NT2/D1 (cell line): Measurements from ENCODE around the gene RETREG1.
A peak's percentile ranks its signal among the peaks of the same experiment; 100 is the strongest.

ENCODE experiments used
- DNase-seq: peaks from one replicate; pipeline ENCODE4 v3.0.0-alpha.2; 2011; ENCODE audit warnings: low read depth, low spot score
- H3K27me3 ChIP-seq: 2 replicates; pipeline ENCODE4 v1.6.0; 2011; ENCODE audit warnings: mild to moderate bottlenecking; ENCODE audit not compliant: insufficient read length, insufficient read depth
- H3K36me3 ChIP-seq: 2 replicates; pipeline ENCODE4 v1.6.1; 2011; ENCODE audit warnings: mild to moderate bottlenecking, low read length, mixed read lengths; ENCODE audit not compliant: insufficient read depth, insufficient read length
- H3K4me1 ChIP-seq: 2 replicates; pipeline ENCODE4 v1.5.1; 2011; ENCODE audit not compliant: insufficient read depth, insufficient read length
- H3K4me3 ChIP-seq: 2 replicates; pipeline ENCODE4 v1.5.1; 2011; ENCODE audit warnings: low read depth; ENCODE audit not compliant: insufficient read length
- H3K9ac ChIP-seq: 2 replicates; pipeline ENCODE4 v1.6.0; 2011; ENCODE audit warnings: low read depth; ENCODE audit not compliant: insufficient read length
- H3K9me3 ChIP-seq: 2 replicates; pipeline ENCODE4 v1.5.1; 2011; ENCODE audit warnings: mild to moderate bottlenecking, low read length; ENCODE audit not compliant: insufficient read depth
- SUZ12 ChIP-seq: IDR thresholded peaks from 2 replicates; pipeline ENCODE4 v1.6.1; 2011; ENCODE audit not compliant: insufficient read length, insufficient read depth; ENCODE audit errors: extremely low read depth
- YY1 ChIP-seq: IDR thresholded peaks from 2 replicates; pipeline ENCODE4 v1.6.1; 2011; ENCODE audit not compliant: insufficient read length, insufficient read depth
- ZNF274 ChIP-seq: IDR thresholded peaks from 2 replicates; pipeline ENCODE4 v1.6.1; 2011; ENCODE audit warnings: mild to moderate bottlenecking, low read depth, low read length

Gene RETREG1

DNA sequence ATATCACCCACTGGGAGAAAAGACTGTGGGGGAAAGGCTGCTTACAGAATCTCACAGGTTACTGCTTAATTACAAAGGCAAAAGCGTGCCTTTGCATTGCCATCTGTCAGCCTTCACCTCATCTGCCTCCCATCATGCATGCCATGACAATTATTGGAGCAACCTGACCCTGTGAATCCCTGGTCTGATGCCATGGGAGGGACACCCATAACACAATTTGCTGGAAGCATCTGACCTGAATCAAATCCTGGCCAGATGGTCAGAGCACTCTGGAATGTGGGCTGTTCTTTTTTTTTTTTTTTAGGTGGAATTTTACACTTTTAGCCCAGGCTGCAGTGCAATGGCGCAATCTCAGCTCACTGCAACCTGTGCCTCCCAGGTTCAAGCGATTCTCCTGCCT, 11.6 kb upstream of the RETREG1 start:
- no peak for DNase-seq
- Histone ChIP-seq H3K4me1 (peaks cover 6% of the 10 kb centered on the region), H3K4me3 (no peak overlapping the region), H3K36me3 (no peaks in the 10 kb centered on the region), H3K9me3 (no peaks in the 10 kb centered on the region), H3K27me3 (no peaks in the 10 kb centered on the region), H3K9ac (no peak overlapping the region)
- TF ChIP-seq YY1 = no peak
- TF ChIP-seq ZNF274 = no peak

DNA sequence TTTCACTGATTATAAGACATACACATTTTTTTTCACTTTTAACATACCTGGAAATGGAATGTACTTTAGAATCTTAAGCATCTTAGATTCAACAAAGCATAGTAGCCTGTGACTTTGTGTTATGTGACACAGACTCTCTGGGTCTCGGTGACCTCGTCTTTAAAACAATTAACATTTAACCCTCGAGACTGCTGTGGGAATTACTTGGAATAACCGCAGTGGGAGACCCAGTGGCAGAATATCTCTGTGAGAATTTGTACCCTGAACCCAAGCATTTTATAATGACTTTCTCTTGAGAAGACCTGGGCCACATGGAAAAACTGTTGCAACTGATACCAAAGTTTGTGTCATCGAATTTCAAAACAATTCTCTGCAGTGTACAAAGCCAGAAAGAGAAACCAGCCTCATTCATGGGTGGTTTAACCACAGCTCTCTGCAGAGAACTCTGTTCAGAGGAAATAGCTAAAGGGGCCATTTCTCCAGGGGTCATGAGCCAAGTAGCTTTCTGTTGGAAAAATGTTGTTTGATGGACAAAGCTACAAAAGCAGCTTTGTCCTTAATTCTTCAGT, 10.0 kb upstream of the RETREG1 start:
- TF ChIP-seq ZNF274 = no peak
- TF ChIP-seq SUZ12 = no peak
- H3K9me3 ChIP-seq = no peaks in the 10 kb centered on the region
- H3K9ac ChIP-seq = no peak overlapping the region
- H3K4me1 ChIP-seq = peaks cover 6% of the 10 kb centered on the region
- no peak for DNase-seq
- no peaks in the 10 kb centered on the region for H3K36me3 ChIP-seq
- no peaks in the 10 kb centered on the region for H3K27me3 ChIP-seq
- H3K4me3 ChIP-seq = no peak overlapping the region

DNA sequence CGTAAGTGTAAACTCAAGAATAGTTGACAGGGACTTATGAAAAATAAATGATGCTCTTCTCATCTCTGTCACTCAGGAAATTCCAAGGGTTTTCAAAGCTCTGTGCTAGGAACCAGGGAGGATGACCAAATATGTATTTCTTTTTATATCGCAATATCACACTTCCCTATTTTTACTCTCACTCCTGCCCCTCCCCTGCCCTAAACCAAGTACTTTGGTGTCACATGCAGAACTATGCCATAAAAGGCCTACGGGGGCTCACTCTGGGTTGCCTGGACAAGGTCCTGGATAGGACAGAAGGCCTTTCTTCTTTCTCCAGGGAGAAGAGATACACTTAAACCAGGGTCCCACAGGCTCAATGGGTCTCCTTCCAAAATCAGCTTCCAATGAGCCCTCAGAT, 8.3 kb upstream of the RETREG1 start:
- no peaks in the 10 kb centered on the region for H3K27me3 ChIP-seq
- H3K4me1 ChIP-seq = peaks cover 6% of the 10 kb centered on the region
- no peak overlapping the region for H3K4me3 ChIP-seq
- no peaks in the 10 kb centered on the region for H3K36me3 ChIP-seq
- TF ChIP-seq ZNF274 (no peak), SUZ12 (no peak), YY1 (no peak)
- no peak overlapping the region for H3K9ac ChIP-seq
- no peak for DNase-seq
- H3K9me3 ChIP-seq = no peaks in the 10 kb centered on the region

DNA sequence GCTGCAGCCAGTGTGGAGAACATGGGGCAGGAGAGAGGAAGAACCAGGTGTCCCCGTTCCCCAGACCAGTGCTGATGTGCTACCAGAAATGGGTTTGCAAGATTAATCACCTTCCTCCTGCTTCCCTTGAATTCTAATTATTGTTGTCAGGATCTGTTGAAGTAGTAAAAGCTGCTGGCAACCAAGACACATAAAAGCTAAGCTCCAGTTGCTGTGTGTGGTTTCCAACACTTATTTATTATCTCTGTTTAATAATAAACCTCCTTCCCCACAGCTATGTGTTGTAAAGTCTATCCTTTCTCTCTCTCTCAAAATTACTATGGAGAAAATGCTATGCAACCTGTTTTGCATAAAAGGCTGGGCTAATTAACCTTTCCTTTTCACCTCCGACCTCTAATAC, 2.3 kb upstream of the RETREG1 start:
- H3K27me3 ChIP-seq = peaks cover 46% of the 10 kb centered on the region
- H3K4me1 ChIP-seq = peaks cover 2% of the 10 kb centered on the region
- no peak overlapping the region for H3K4me3 ChIP-seq
- no peaks in the 10 kb centered on the region for H3K9me3 ChIP-seq
- no peaks in the 10 kb centered on the region for H3K36me3 ChIP-seq
- no peak for DNase-seq
- no peak overlapping the region for H3K9ac ChIP-seq
- TF ChIP-seq ZNF274 (no peak), YY1 (no peak)

DNA sequence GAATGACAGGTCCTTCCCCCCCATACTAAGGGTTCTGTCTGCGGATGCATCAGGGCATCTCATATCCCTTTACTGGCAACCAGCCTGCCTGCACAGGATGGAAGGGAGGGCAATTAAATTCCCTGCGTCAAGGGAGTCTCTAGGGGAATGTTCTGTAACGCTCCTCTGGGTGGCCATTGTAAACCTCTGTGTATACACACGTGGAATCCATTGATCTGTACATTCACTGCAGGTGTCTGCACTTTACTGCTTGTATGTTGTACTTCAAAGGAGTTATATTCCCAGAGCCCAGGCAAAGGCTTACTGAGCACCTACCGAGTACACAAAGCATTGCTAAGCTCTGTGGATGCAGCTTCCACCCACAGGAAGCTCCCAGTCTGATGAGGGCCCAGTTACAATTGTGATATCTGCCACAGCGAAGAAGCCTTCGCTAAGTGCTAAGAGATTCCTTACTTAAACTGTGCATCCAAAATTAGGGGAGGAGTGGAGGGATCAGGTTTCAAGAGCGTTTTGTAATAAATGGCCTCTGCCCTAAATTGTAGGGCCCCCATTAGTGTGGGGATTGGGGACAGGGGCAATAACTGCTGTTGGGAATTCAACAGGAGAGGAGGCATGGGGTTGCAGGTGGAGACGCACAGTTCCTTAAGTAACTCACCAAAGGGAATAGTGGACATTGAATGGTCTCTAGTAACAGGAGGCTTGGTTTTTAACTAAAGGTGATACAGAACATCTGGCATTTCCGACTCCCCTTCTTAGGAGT, 1.5 kb upstream of the RETREG1 start:
- Histone ChIP-seq H3K4me1 (peaks cover 2% of the 10 kb centered on the region), H3K9me3 (no peaks in the 10 kb centered on the region), H3K36me3 (no peaks in the 10 kb centered on the region), H3K4me3 (no peak overlapping the region), H3K9ac (no peak overlapping the region), H3K27me3 (peaks cover 49% of the 10 kb centered on the region)
- no peak for TF ChIP-seq ZNF274
- TF ChIP-seq YY1 = no peak
- TF ChIP-seq SUZ12 = no peak
- DNase-seq = no peak

DNA sequence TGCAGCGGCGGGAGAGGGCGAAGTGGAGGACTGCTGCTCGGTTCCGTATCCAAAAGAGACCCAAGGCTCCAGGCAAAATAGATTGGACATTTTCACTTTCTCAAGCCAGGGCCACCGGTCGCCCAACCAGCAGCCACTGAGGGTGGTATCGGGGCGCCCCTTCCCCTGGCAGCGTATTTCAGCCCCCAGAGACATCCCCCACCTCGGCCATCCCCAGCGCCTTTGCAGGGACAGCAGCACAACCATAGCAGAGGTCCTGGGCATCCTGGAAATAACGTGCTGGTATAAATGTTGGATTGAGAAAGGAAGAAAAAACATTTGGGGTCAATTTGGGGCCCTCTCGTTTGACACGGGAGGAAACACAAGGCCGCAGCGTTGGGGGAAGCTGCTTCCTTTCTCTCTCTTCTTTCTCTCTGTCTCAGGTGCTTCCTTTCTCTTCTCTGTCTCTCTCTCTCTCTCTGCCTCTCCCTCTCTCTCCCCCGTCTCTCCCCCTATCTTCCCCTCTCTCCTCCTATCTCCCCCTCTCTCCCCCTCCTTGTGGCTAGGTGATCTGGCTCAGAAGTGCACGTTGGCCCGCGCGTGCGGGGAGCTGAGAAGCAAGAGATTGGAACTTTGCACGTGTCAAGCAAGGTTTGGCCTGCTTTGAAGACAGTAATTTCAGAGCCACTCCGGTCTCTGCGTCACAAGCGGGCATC, 624 bp upstream of the RETREG1 start:
- Histone ChIP-seq H3K36me3 (no peaks in the 10 kb centered on the region), H3K9ac (peak overlapping the region; percentile 78), H3K4me3 (peak overlapping the region; percentile 61), H3K4me1 (peaks cover 2% of the 10 kb centered on the region), H3K9me3 (no peaks in the 10 kb centered on the region), H3K27me3 (peaks cover 49% of the 10 kb centered on the region)
- TF ChIP-seq SUZ12 (no peak), ZNF274 (no peak), YY1 (no peak)
- no peak for DNase-seq

DNA sequence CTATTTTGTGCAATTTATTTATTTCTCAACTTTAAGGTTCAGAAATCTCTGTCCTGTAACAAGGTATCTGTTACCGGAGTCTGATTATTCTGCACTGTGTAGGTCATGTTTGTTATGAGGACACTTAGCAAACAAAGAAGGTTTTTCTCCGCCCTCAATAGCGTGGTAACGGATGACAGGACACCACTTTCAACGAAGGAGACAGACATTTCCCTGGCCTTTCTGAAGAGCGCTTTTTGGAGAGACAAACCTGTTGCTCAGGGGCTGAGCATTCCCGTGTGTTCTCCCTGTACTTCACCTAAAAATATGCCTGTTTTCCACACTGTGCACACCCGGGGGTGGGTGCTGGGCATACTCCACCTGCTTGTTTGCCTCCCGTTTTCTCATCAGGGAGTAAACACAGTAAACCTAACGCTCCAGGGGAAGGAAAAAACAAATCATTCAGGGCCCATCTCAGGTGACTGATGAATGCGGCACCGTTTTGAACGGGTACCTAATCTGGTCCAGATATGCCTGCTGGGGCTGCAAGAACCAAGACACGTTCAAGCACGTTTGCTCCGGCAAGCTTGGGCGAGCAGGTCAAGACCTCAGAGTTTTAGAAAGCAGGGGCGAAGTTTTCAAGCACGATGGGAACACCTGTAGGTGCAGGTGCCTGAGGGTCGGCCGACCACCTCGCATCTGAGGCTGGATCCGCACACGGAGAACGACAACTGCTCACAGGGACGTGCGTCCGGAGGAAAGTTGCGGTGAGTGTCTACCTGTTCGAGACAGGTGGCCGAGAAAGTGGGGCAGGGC, 859 bp downstream of the RETREG1 start:
- H3K9me3 ChIP-seq = no peaks in the 10 kb centered on the region
- peak overlapping the region; percentile 61 for H3K4me3 ChIP-seq
- no peaks in the 10 kb centered on the region for H3K36me3 ChIP-seq
- no peak for DNase-seq
- peaks cover 2% of the 10 kb centered on the region for H3K4me1 ChIP-seq
- H3K9ac ChIP-seq = peak overlapping the region; percentile 78
- H3K27me3 ChIP-seq = peaks cover 49% of the 10 kb centered on the region
- no peak for TF ChIP-seq ZNF274
- no peak for TF ChIP-seq SUZ12
- TF ChIP-seq YY1 = no peak
